Measurements from ENCODE around the gene FNDC1. TPM values are rescaled to one million over a fixed set of nuclear protein-coding genes. Genes with fewer than 3 reads are reported as not detected.

Gene FNDC1
- total RNA-seq, 1 donor from 2014 or later, result not detected

DNA sequence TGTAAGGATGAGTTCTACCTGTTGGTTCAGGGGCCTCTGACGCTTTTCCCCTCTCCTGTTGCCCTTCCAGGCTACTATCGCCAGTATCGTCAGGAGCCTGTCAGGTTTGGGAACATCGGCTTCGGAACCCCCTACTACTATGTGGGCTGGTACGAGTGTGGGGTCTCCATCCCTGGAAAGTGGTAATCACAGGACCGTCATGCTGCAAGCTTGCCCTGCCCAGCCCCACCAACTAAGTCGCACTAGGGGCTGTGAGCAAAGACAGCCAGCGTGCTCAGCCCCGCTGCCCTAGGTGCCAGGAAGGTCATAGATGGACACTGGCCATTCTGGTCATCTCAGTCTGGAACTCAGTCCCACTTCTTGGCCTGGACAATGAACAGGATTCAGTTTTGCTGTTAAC lies 102.1 kb downstream of the FNDC1 start:
- Histone ChIP-seq H3K4me1 (no peaks in the 10 kb centered on the region), H3K9me3 (ENCODE audit: low read depth) (no peaks in the 10 kb centered on the region), H2AFZ (replicated peaks) (no peak overlapping the region), H3K9ac (no peak overlapping the region), H3K27me3 (no peaks in the 10 kb centered on the region), H3K27ac (no peak overlapping the region), H3K4me3 (no peak overlapping the region), H3K4me2 (no peak overlapping the region), H4K20me1 (ENCODE audit: low read depth) (no peaks in the 10 kb centered on the region), H3F3A (ENCODE audit: low read depth) (no peaks in the 10 kb centered on the region), H3K79me2 (ENCODE audit: low read depth) (no peaks in the 10 kb centered on the region), H3K36me3 (no peaks in the 10 kb centered on the region)
- no peaks in the 10 kb centered on the region for H3K9me3 Mint-ChIP-seq
- peaks cover 5% of the 10 kb centered on the region for H3K27me3 Mint-ChIP-seq (ENCODE audit: insufficient read depth, low read depth)
- H3K4me1 Mint-ChIP-seq, result no peaks in the 10 kb centered on the region
- no peak overlapping the region for H3K27ac Mint-ChIP-seq
- no peaks in the 10 kb centered on the region for H3K36me3 Mint-ChIP-seq
- no peak overlapping the region for H3K4me3 Mint-ChIP-seq
- TF ChIP-seq EZH2phosphoT487 (IDR thresholded peaks at IDR 0.05), result no peak
- no peak for TF ChIP-seq EZH2 (IDR thresholded peaks at IDR 0.05)
- TF ChIP-seq, protein P1, sequence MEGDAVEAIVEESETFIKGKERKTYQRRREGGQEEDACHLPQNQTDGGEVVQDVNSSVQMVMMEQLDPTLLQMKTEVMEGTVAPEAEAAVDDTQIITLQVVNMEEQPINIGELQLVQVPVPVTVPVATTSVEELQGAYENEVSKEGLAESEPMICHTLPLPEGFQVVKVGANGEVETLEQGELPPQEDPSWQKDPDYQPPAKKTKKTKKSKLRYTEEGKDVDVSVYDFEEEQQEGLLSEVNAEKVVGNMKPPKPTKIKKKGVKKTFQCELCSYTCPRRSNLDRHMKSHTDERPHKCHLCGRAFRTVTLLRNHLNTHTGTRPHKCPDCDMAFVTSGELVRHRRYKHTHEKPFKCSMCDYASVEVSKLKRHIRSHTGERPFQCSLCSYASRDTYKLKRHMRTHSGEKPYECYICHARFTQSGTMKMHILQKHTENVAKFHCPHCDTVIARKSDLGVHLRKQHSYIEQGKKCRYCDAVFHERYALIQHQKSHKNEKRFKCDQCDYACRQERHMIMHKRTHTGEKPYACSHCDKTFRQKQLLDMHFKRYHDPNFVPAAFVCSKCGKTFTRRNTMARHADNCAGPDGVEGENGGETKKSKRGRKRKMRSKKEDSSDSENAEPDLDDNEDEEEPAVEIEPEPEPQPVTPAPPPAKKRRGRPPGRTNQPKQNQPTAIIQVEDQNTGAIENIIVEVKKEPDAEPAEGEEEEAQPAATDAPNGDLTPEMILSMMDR (IDR thresholded peaks at IDR 0.05), result no peak
- DNase-seq (ENCODE audit: low spot score), result no peak

DNA sequence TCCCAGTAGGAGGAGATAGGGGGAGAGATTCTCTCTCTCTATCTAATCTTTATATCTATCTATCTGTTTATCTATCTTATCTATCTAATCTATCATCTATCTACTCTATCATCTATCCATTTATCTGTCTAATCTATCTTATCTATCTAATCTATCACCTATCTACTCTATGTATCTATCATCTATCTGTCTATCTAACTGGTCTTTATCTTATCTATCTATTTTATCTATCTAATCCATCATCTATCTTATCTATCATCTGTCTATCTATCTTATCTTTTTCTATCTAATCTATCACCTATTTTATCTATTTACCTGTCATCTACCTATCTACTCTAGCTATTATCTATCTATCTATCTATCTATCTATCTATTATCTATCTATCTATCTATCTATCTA lies 109.4 kb downstream of the FNDC1 start:
- Mint-ChIP-seq H3K9me3 (no peaks in the 10 kb centered on the region), H3K27me3 (ENCODE audit: insufficient read depth, low read depth) (peaks cover 10% of the 10 kb centered on the region), H3K36me3 (no peaks in the 10 kb centered on the region), H3K27ac (no peak overlapping the region), H3K4me3 (no peak overlapping the region), H3K4me1 (peaks cover 4% of the 10 kb centered on the region)
- Histone ChIP-seq H3F3A (ENCODE audit: low read depth) (no peaks in the 10 kb centered on the region), H3K27me3 (no peaks in the 10 kb centered on the region), H3K36me3 (no peaks in the 10 kb centered on the region), H3K4me2 (no peak overlapping the region), H3K9ac (no peak overlapping the region), H4K20me1 (ENCODE audit: low read depth) (no peaks in the 10 kb centered on the region), H3K79me2 (ENCODE audit: low read depth) (no peaks in the 10 kb centered on the region), H2AFZ (replicated peaks) (no peak overlapping the region), H3K4me1 (peaks cover 12% of the 10 kb centered on the region), H3K4me3 (no peak overlapping the region), H3K27ac (no peak overlapping the region), H3K9me3 (ENCODE audit: low read depth) (no peaks in the 10 kb centered on the region)
- no peak for DNase-seq (ENCODE audit: low spot score)
- TF ChIP-seq EZH2 (IDR thresholded peaks at IDR 0.05) (no peak), EZH2phosphoT487 (IDR thresholded peaks at IDR 0.05) (no peak)
- TF ChIP-seq, protein P1 (IDR thresholded peaks at IDR 0.05), result no peak

DNA sequence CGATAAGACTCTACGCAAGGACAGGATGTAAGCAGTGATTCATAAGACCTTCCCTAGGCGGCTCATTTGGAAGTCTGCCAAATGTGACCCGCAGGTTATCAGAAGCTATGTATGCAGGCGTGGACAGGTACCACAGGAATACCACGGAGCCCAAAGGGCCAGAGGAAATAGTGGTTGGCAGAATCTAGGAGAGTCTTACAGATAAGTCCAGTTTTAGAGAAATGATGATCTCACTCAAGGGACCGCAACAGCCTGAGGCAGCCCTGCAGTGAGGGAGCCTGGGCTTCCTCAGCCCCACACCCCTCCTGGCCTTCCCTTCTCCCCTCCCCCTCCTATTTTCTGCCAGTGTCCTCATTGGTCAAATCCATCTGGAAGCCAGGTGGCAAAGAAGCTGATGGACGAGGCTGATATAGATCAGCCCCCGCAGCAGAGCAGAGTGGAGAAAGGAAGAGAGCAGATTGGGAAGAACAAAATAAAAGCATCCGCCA lies 110.6 kb downstream of the FNDC1 start:
- no peak overlapping the region for H3K9ac ChIP-seq
- no peaks in the 10 kb centered on the region for H3F3A ChIP-seq (ENCODE audit: low read depth)
- H3K27ac ChIP-seq, result no peak overlapping the region
- H3K9me3 ChIP-seq (ENCODE audit: low read depth), result no peaks in the 10 kb centered on the region
- no peaks in the 10 kb centered on the region for H4K20me1 ChIP-seq (ENCODE audit: low read depth)
- H3K27me3 ChIP-seq, result no peaks in the 10 kb centered on the region
- no peaks in the 10 kb centered on the region for H3K36me3 ChIP-seq
- Mint-ChIP-seq H3K4me1 (peaks cover 4% of the 10 kb centered on the region), H3K4me3 (no peak overlapping the region), H3K36me3 (no peaks in the 10 kb centered on the region), H3K27me3 (ENCODE audit: insufficient read depth, low read depth) (peaks cover 10% of the 10 kb centered on the region), H3K27ac (no peak overlapping the region), H3K9me3 (no peaks in the 10 kb centered on the region)
- no peak overlapping the region for H3K4me2 ChIP-seq
- H3K4me3 ChIP-seq, result no peak overlapping the region
- DNase-seq (ENCODE audit: low spot score), result no peak
- H2AFZ ChIP-seq (replicated peaks), result no peak overlapping the region
- TF ChIP-seq, protein P1 (IDR thresholded peaks at IDR 0.05), result no peak
- TF ChIP-seq EZH2phosphoT487 (IDR thresholded peaks at IDR 0.05) (no peak), EZH2 (IDR thresholded peaks at IDR 0.05) (no peak)
- H3K79me2 ChIP-seq (ENCODE audit: low read depth), result no peaks in the 10 kb centered on the region
- H3K4me1 ChIP-seq, result peaks cover 12% of the 10 kb centered on the region

Measured in neural progenitor cell (in vitro differentiated cells).